Pons (tissue), 1 donor: ENCODE measurements around the gene USP15.
"Not testable (repeated sequence)": the region's sequence is repeated elsewhere in the genome, so short reads cannot be mapped to it uniquely, and the experiment has no call there.

Experiments
- DNase-seq: peaks from one replicate; pipeline ENCODE4 v3.0.0-alpha.2; 2016; ENCODE audit warnings: low spot score

Gene USP15

DNA sequence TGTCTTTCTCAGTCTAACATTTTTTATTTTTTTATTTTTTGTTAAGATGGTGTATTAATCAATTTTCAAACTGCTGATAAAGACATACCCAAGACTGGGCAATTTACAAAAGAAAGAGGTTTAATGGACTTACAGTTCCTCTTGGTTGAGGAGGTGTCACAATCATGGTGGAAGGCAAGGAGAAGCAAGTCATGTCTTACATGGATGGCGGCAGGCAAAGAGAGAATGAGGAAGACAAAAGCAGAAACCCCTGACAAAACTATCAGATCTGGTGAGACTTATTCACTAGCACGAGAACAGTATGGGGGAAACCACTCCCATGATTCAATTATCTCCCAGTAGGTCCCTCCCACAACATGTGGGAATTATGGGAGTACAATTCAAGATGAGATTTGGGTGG lies 195.2 kb downstream of the USP15 start:
- DNase-seq: not testable (repeated sequence)

DNA sequence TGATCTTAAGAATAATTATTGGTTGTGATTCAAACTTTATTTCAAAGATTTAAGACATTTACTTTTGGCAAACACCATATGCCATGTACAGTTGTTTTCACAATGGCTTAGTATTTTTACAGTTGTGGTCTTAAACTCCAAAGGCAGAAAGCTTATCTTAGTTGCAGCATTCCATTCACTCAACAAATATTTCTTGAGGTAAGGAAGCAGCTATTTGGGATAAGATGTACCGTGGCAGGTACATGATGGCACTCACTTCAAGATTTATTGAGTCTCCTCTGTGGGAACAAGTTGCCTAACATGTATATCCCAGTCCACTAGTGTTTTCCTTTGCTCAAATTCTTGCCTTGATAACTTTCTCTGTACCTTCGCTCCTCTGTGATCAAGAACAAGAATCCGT lies 198.4 kb downstream of the USP15 start:
- DNase-seq: no peak

DNA sequence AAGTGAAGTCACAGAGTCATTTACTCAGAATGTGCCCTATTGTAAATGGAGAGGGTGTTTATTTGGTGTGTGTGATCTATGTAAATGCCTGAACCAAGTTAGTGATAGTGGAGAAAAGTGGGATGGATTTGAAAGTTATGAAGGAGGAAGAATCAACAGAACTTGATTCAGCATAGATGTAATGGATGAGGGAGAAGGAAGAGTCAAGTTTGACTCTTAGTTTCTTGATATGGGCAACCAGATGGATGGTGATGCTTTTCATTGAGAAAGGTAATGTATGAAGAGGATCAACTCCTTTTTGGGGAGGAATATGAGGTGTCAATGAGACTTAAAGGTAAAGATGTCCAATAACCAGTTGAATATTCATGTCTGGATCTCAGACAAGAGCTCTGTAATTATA lies 199.8 kb downstream of the USP15 start:
- DNase-seq: no peak

DNA sequence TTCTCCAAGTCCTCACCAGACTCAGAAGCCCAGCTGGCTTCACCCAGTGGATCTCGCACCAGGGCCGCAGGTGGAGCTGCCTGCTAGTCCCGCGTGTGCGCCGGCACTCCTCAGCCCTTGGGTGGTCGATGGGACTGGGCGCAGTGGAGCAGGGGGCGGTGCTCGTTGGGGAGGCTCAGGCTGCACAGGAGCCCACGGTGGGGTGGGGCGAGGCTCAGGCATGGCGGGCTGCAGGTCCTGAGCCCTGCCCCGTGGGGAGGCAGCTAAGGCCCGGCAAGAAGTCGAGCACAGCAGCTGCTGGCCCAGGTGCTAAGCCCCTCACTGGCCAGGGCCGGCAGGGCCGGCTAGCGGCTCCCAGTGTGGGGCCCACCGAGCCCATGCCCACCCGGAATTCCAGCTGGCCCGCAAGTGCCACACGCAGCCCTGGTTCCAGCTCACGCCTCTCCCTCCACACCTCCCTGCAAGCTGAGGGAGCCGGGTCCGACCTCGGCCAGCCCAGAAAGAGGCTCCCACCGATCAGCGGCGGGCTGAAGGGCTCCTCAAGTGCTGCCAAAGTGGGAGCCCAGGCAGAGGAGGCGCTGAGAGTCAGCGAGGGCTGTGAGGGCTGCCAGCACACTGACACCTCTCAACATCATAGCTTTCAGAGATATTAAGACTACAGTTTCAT lies 201.1 kb downstream of the USP15 start:
- DNase-seq: not testable (repeated sequence)

DNA sequence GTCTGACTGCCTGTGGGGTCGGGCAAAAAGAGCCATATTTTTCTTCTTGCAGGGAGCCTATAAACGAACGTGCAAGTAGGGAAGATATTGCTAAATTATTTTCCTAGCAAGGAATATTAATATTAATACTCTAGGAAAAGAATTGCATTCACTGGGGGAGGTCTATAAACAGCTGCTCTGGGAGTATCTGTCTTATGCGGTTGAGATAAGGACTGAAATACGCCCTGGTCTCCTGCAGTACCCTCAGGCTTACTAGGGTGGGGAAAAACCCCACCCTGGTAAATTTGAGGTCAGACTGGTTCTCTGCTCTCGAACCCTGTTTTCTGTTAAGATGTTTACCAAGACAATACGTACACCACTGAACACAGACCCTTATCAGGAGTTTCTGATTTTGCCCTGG lies 203.0 kb downstream of the USP15 start:
- DNase-seq: not testable (repeated sequence)
